Upper lobe of left lung (tissue), 6 donors: ENCODE measurements around the gene CCDC81. TPM values are rescaled to one million over a fixed set of nuclear protein-coding genes. Genes with fewer than 3 reads are reported as not detected.
A peak's percentile ranks its signal among the peaks of the same experiment; 100 is the strongest.

Source experiments
- ATAC-seq, 2 donors: fragments of 200-7000 bp; cut with Tn5 transposase; one replicate each; pipeline ENCODE4 v1.9.1; 2022; ENCODE audit warnings: mild to moderate bottlenecking in 2 of 2, moderate library complexity in 2 of 2; ENCODE audit not compliant: low FRiP score in 2 of 2
- DNase-seq, 2 donors: peaks; one replicate each; pipeline ENCODE4 v3.0.0-alpha.2; 2019 to 2020
- H3K27ac ChIP-seq, 4 donors: fragments of 200-600 bp; sonication (generic); one replicate each; pipeline ENCODE4 v1.5.1; 2016 to 2019
- H3K27me3 ChIP-seq, 4 donors: fragments of 200-600 bp; sonication (generic); one replicate each; pipeline ENCODE4 v1.5.1; 2017 to 2019
- H3K36me3 ChIP-seq, 4 donors: fragments of 200-600 bp; sonication (generic); one replicate each; pipeline ENCODE4 v1.5.1; 2016 to 2019
- H3K4me1 ChIP-seq, 4 donors: fragments of 200-600 bp; sonication (generic); one replicate each; pipeline ENCODE4 v1.5.1; 2018 to 2019
- H3K4me3 ChIP-seq, 4 donors: fragments of 200-600 bp; sonication (generic); one replicate each; pipeline ENCODE4 v1.5.1; 2017 to 2019; ENCODE audit warnings: mild to moderate bottlenecking in 2 of 4, moderate library complexity in 1 of 4
- H3K9me3 ChIP-seq, 4 donors: fragments of 200-600 bp; sonication (generic); one replicate each; pipeline ENCODE4 v1.5.1; 2018 to 2019
- EP300 ChIP-seq, 4 donors: sonication (generic); formaldehyde crosslinking; IDR thresholded peaks; one replicate each; pipeline ENCODE4 v1.5.1; 2017; ENCODE audit warnings: antibody characterized with exemption in 4 of 4, control low read depth in 2 of 4
- POLR2A ChIP-seq, 4 donors: fragments of 450-650 bp; IDR thresholded peaks; one replicate each; pipeline ENCODE4 v1.5.1; 2016 to 2017; ENCODE audit warnings: antibody characterized with exemption in 4 of 4, mild to moderate bottlenecking in 2 of 4
- POLR2AphosphoS5 ChIP-seq, 2 donors: sonication (generic); formaldehyde crosslinking; IDR thresholded peaks; one replicate each; pipeline ENCODE4 v1.5.1; 2017; ENCODE audit warnings: antibody characterized with exemption in 2 of 2
- WGBS, 2 donors: methylation state at CpG; one replicate each; pipeline ENCODE4 v1.1.5; 2017 to 2018; 5-methylcytosine and 5-hydroxymethylcytosine counted together
- total RNA-seq, 6 donors: library from RNA; depleted of rRNA in 4 of 6; stranded (reverse); fragments of >200 nt in 4 of 6; gene quantifications; one replicate each; pipeline versions ENCODE4 v1.1.0 to v1.2.1, GENCODE V29; 2016 to 2021
- TF ChIP-seq, protein P1 (sequence below), 6 experiments: fragments of 450-650 bp in 4 of 6; fragments of 200-600 bp in 2 of 6; sonication (generic) in 2 of 6; IDR thresholded peaks; one replicate each; pipeline ENCODE4 v1.5.1; 2016 to 2019; ENCODE audit warnings: antibody characterized with exemption in 6 of 6
- donor health status: DM: no; HTN: no; CAD: no; lungs with moderate emphysema.
- donor health status: DM: no; HTN: yes; CAD: no; lungs with severe emphysema.

Gene CCDC81
- total RNA-seq, 6 donors from 2014 or later, result 0.52 to 10.5 (median 2.7) TPM

DNA sequence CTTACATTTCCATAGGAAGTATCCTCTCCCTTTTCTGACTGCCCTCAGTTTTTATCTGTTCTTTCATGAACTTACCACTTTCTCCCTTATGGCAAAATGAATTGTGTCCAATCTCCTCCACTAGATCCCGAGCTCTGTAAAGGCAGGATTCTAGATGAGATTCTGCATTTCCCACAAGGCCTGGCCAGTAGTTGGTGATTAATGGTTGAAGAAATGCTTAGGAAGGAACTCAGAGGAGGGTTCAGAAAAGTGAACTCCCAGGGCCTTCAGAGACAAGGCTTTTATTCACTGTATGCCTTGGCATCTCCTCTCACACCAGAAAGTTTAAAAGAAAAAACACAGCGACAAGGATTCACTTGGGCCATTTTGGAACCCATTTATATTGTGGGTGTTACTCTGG lies 66.2 kb downstream of the CCDC81 start:
- Histone ChIP-seq H3K27ac (no peak overlapping the region), H3K4me3 (no peak overlapping the region), H3K9me3 (no peaks in the 10 kb centered on the region), H3K27me3 (no peaks in the 10 kb centered on the region), H3K4me1 (no peaks in the 10 kb centered on the region), H3K36me3 (peaks cover 0 to 10% (median 0%) of the 10 kb centered on the region in 4 donors)
- TF ChIP-seq EP300 (IDR thresholded peaks at IDR 0.05), result no peak
- TF ChIP-seq POLR2AphosphoS5 (IDR thresholded peaks at IDR 0.05), result no peak
- TF ChIP-seq, protein P1, sequence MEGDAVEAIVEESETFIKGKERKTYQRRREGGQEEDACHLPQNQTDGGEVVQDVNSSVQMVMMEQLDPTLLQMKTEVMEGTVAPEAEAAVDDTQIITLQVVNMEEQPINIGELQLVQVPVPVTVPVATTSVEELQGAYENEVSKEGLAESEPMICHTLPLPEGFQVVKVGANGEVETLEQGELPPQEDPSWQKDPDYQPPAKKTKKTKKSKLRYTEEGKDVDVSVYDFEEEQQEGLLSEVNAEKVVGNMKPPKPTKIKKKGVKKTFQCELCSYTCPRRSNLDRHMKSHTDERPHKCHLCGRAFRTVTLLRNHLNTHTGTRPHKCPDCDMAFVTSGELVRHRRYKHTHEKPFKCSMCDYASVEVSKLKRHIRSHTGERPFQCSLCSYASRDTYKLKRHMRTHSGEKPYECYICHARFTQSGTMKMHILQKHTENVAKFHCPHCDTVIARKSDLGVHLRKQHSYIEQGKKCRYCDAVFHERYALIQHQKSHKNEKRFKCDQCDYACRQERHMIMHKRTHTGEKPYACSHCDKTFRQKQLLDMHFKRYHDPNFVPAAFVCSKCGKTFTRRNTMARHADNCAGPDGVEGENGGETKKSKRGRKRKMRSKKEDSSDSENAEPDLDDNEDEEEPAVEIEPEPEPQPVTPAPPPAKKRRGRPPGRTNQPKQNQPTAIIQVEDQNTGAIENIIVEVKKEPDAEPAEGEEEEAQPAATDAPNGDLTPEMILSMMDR (IDR thresholded peaks at IDR 0.05), result no peak
- no peak for TF ChIP-seq POLR2A (IDR thresholded peaks at IDR 0.05)
- 78 to 85% methylated on average over 2 of the region's 2 CpGs for WGBS, 2 donors
- peak in 1 of 2 donors; percentile 40 for ATAC-seq
- DNase-seq, result no peak

DNA sequence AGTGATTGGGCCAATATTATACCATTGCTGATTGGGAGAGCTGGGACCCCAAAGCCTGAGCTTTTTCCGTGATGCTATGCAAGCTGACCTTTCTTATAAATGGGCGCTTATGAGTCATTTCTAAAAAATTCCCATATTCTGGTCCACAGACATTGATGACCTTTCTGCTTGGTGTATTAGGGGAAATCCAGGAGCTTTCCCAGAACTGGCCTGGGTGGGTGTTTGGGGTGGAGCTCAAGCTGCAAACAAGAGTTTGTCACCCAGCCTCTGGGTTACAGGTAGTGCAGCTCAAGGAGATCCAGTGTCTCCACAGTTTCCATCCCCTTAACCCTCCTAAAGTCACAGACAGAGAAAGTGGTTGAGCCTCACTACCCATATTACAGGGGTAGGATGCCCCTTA lies 67.7 kb downstream of the CCDC81 start:
- DNase-seq, result no peak
- TF ChIP-seq EP300 (IDR thresholded peaks at IDR 0.05), result no peak
- TF ChIP-seq POLR2AphosphoS5 (IDR thresholded peaks at IDR 0.05), result no peak
- no peak for TF ChIP-seq POLR2A (IDR thresholded peaks at IDR 0.05)
- TF ChIP-seq, protein P1 (IDR thresholded peaks at IDR 0.05), result no peak
- no peak for ATAC-seq
- Histone ChIP-seq H3K27me3 (no peaks in the 10 kb centered on the region), H3K4me3 (no peak overlapping the region), H3K9me3 (no peaks in the 10 kb centered on the region), H3K36me3 (peaks cover 0 to 18% (median 0%) of the 10 kb centered on the region in 4 donors), H3K27ac (no peak overlapping the region), H3K4me1 (no peaks in the 10 kb centered on the region)
- WGBS, 2 donors, result 86 to 88% methylated on average over 2 of the region's 2 CpGs

DNA sequence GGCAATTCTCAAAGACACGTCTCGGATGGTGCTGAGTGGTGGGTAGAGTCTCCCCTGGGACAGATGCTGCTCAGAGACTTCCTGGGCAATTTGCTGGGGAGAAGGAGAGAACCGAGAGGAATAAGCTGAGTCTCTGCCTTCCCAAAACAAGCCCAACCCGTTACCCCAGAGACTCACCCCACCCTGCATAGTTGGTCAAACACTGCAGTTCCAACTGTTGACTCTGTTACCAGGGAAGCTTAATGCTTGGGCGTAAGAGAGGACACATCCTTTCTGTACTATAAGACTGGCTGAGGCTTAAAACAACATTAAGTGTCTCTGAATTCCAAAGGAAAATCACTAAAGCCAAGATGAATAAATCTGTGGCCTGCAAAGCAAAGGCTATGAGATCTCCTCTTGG lies 68.1 kb downstream of the CCDC81 start:
- Histone ChIP-seq H3K4me1 (no peaks in the 10 kb centered on the region), H3K36me3 (peaks cover 0 to 18% (median 0%) of the 10 kb centered on the region in 4 donors), H3K27ac (no peak overlapping the region), H3K27me3 (no peaks in the 10 kb centered on the region), H3K4me3 (no peak overlapping the region), H3K9me3 (no peaks in the 10 kb centered on the region)
- TF ChIP-seq, protein P1 (IDR thresholded peaks at IDR 0.05), result no peak
- TF ChIP-seq EP300 (IDR thresholded peaks at IDR 0.05), result no peak
- no peak for TF ChIP-seq POLR2AphosphoS5 (IDR thresholded peaks at IDR 0.05)
- no peak for TF ChIP-seq POLR2A (IDR thresholded peaks at IDR 0.05)
- 91 to 93% methylated on average over 5 of the region's 5 CpGs for WGBS, 2 donors
- ATAC-seq, result peak in 1 of 2 donors; percentile 13
- DNase-seq, result no peak

DNA sequence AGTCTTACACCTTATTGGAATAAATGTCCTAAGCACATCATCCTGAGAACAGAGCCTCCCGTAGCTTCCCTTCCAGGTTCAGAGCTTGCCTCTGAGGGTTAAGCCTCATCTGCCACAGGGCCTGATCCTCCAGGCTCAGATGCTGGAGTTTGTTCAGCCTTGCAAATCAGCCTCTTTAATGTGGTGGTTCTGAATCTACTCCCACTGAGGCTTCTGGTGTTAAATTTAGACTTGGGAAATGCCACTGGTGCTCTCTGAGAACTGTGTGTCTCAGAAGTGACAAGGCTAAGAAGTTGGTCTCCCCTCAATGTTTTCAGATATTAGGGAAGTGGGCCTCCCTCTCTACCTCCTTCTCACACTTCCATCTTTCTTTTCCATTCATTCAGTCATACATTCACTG lies 68.7 kb downstream of the CCDC81 start:
- Histone ChIP-seq H3K27me3 (no peaks in the 10 kb centered on the region), H3K9me3 (no peaks in the 10 kb centered on the region), H3K4me1 (no peaks in the 10 kb centered on the region), H3K4me3 (no peak overlapping the region), H3K27ac (no peak overlapping the region), H3K36me3 (peaks cover 0 to 18% (median 0%) of the 10 kb centered on the region in 4 donors)
- 0 to 70% methylated on average over 1 of the region's 1 CpG for WGBS, 2 donors
- no peak for ATAC-seq
- no peak for DNase-seq
- TF ChIP-seq EP300 (IDR thresholded peaks at IDR 0.05) (no peak), POLR2A (IDR thresholded peaks at IDR 0.05) (no peak), POLR2AphosphoS5 (IDR thresholded peaks at IDR 0.05) (no peak)
- TF ChIP-seq, protein P1 (IDR thresholded peaks at IDR 0.05), result no peak

DNA sequence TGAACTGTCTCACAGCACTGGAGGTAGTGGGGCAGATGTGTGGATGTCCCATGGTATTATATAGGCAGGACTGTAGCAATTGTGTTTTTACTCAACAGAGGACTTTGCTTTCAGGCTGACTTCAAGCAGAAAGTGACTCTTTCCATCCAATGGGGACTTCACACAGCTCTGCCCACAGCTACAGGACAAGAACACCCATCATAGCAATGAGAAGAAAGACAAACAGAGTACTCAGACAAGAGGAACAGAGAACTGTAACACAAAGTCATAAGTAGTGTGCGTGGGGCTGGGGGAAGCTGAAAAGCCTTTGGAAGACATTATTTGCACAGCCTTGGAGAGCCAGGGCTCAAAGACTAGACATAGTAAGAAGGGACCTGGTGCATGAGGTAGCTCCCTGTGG lies 70.3 kb downstream of the CCDC81 start:
- Histone ChIP-seq H3K9me3 (no peaks in the 10 kb centered on the region), H3K27me3 (no peaks in the 10 kb centered on the region), H3K36me3 (peaks cover 0 to 18% (median 0%) of the 10 kb centered on the region in 4 donors), H3K27ac (no peak overlapping the region), H3K4me1 (no peaks in the 10 kb centered on the region), H3K4me3 (no peak overlapping the region)
- ATAC-seq (no peak), DNase-seq (no peak)
- TF ChIP-seq POLR2A (IDR thresholded peaks at IDR 0.05) (no peak), POLR2AphosphoS5 (IDR thresholded peaks at IDR 0.05) (no peak), EP300 (IDR thresholded peaks at IDR 0.05) (no peak)
- TF ChIP-seq, protein P1 (IDR thresholded peaks at IDR 0.05), result no peak
- WGBS, 2 donors, result 94 to 95% methylated on average over 1 of the region's 1 CpG
